K562 (cell line): ENCODE data around the gene ANKRD12. TPM values are rescaled to one million over a fixed set of nuclear protein-coding genes. Genes with fewer than 3 reads are reported as not detected.

Experiments used
- ATAC-seq: fragments of 200-7000 bp; cut with Tn5 transposase; 3 replicates; pipeline ENCODE4 v1.9.1; 2020; ENCODE audit warnings: moderate library complexity
- BruUV-seq: library from RNA; stranded (reverse); fragments of 400-500 nt; replicated peaks from 2 replicates; lab custom pipeline; 2021; lab: Mats Ljungman, UMichigan
- CTCF ChIA-PET: fragments of 300-600 bp; formaldehyde crosslinking; extraction: SDS; loops from one replicate; lab custom pipeline; 2021; ENCODE audit warnings: low intra/inter-chr PET ratio; lab: Yijun Ruan, JAX
- POLR2A ChIA-PET: fragments of 300-600, 350-650 bp; sonication (Branson Sonifier 250); formaldehyde crosslinking; extraction: SDS; loops from one replicate; lab custom pipeline; 2021; ENCODE audit warnings: antibody characterized with exemption, inconsistent platforms; lab: Yijun Ruan, JAX
- DNase-seq, 4 experiments: peaks; one replicate each; pipeline versions ENCODE4 v3.0.0 to v3.0.0-alpha.2; 2011 to 2018; ENCODE audit warnings: low spot score in 3 of 4, mixed read lengths in 3 of 4; ENCODE audit errors: extremely low read depth in 1 of 4
- FAIRE-seq: peaks from 2 replicates; lab custom pipeline; 2011; peaks lifted over from hg19 to GRCh38; lab: Jason Lieb, UNC
- H2AFZ ChIP-seq: 2 replicates; pipeline ENCODE4 v1.6.0; 2011; ENCODE audit warnings: low read depth, low read length, control low read depth, inconsistent platforms
- H3K27ac ChIP-seq: fragments of 200-600 bp; 3 replicates; pipeline ENCODE4 v1.8.0; 2011; ENCODE audit warnings: low read depth, mild to moderate bottlenecking, control low read depth, inconsistent platforms, low read length, moderate library complexity, mixed read lengths; ENCODE audit errors: extremely low read depth
- H3K27me3 ChIP-seq, 2 experiments: fragments of 300-600 bp in 1 of 2; 2 replicates in 1 of 2; 3 replicates in 1 of 2; pipeline versions ENCODE4 v1.6.0 to v1.8.0; 2011; ENCODE audit warnings: inconsistent platforms in 2 of 2, low read length in 2 of 2, mild to moderate bottlenecking in 1 of 2, mixed read lengths in 1 of 2, moderate library complexity in 1 of 2; ENCODE audit not compliant: control insufficient read depth in 2 of 2, insufficient read depth in 2 of 2
- H3K36me3 ChIP-seq: fragments of 300-600 bp; 3 replicates; pipeline ENCODE4 v1.8.0; 2011; ENCODE audit warnings: mild to moderate bottlenecking, low read length, inconsistent platforms; ENCODE audit not compliant: control insufficient read depth, insufficient read depth
- H3K4me1 ChIP-seq, 2 experiments: fragments of 200-600 bp in 1 of 2; replicated peaks in 1 of 2; 2 replicates in 1 of 2; 3 replicates in 1 of 2; pipeline versions ENCODE4 v1.5.1 to v1.8.0; 2011; ENCODE audit warnings: inconsistent platforms in 2 of 2, low read length in 2 of 2, mild to moderate bottlenecking in 1 of 2, mixed read lengths in 1 of 2, moderate library complexity in 1 of 2; ENCODE audit not compliant: control insufficient read depth in 2 of 2, insufficient read depth in 2 of 2
- H3K4me2 ChIP-seq: 2 replicates; pipeline ENCODE4 v1.6.1; 2011; ENCODE audit warnings: low read length, control low read depth, inconsistent platforms, mixed read lengths; ENCODE audit not compliant: insufficient read depth
- H3K4me3 ChIP-seq: fragments of 200-600 bp; sonication (generic), shearing (Covaris generic); 2 replicates; pipeline ENCODE4 v1.5.1; 2016; ENCODE audit warnings: control low read depth, inconsistent platforms
- H3K79me2 ChIP-seq: fragments of 200-600 bp; 3 replicates; pipeline ENCODE4 v1.8.0; 2011; ENCODE audit warnings: low read length, inconsistent platforms; ENCODE audit not compliant: control insufficient read depth, insufficient read depth
- H3K9ac ChIP-seq, 2 experiments: 2 replicates each; pipeline versions ENCODE4 v1.6.0 to v1.6.1; 2011; ENCODE audit warnings: low read depth in 2 of 2, low read length in 2 of 2, control low read depth in 1 of 2, inconsistent platforms in 1 of 2, mild to moderate bottlenecking in 1 of 2, mixed read lengths in 1 of 2; ENCODE audit not compliant: insufficient read depth in 1 of 2
- H3K9me1 ChIP-seq: one replicate; pipeline ENCODE4 v1.6.0; 2011; ENCODE audit warnings: inconsistent platforms, mild to moderate bottlenecking, low read length, moderate library complexity; ENCODE audit not compliant: control insufficient read depth, insufficient read depth
- H3K9me3 ChIP-seq: replicated peaks from 2 replicates; pipeline ENCODE4 v1.5.1; 2011; ENCODE audit warnings: low read depth, low read length, inconsistent platforms; ENCODE audit not compliant: control insufficient read depth, insufficient read depth
- H4K20me1 ChIP-seq: replicated peaks from 2 replicates; pipeline ENCODE4 v1.6.1; 2011; ENCODE audit warnings: low read length, inconsistent platforms, mixed read lengths; ENCODE audit not compliant: control insufficient read depth, insufficient read depth
- BMI1 ChIP-seq: fragments of 150-350 bp; IDR thresholded peaks from 2 replicates; pipeline ENCODE4 v1.6.1; 2014; ENCODE audit warnings: low read length
- JUN ChIP-seq, 2 experiments: sonication (generic) in 1 of 2; formaldehyde crosslinking in 1 of 2; IDR thresholded peaks; 2 replicates each; pipeline versions ENCODE4 v1.6.1 to v1.8.0; 2012 to 2022; ENCODE audit warnings: borderline replicate concordance in 2 of 2, mild to moderate bottlenecking in 2 of 2, improper control_type of control experiment in 1 of 2, low read depth in 1 of 2, low read length in 1 of 2, missing genetic modification reagents in 1 of 2
- NFRKB ChIP-seq: fragments of 450-650 bp; IDR thresholded peaks from 2 replicates; pipeline ENCODE4 v1.6.1; 2016; ENCODE audit warnings: low read depth
- PPARD ChIP-seq: fragments of 250-450 bp; sonication (Bioruptor Pico); IDR thresholded peaks from 2 replicates; pipeline ENCODE4 v1.8.0; 2022; ENCODE audit warnings: inconsistent platforms, mild to moderate bottlenecking, moderate library complexity
- SUPT5H ChIP-seq: fragments of 450-650 bp; IDR thresholded peaks from 2 replicates; pipeline ENCODE4 v1.6.1; 2016
- USF1 ChIP-seq: sonication (generic); formaldehyde crosslinking; IDR thresholded peaks from 2 replicates; pipeline ENCODE4 v1.9.0; 2022; ENCODE audit warnings: mild to moderate bottlenecking, missing genetic modification reagents
- ZNF830 ChIP-seq: fragments of 250-450 bp; sonication (Bioruptor Pico); IDR thresholded peaks from 2 replicates; pipeline ENCODE4 v1.5.0; 2021; ENCODE audit warnings: mild to moderate bottlenecking
- WGBS: fragments of 100-300 bp; shearing (Covaris generic); methylation state at CpG from one replicate; pipeline ENCODE4 v1.1.6; 2016; ENCODE audit warnings: low coverage, mixed read lengths; ENCODE audit not compliant: insufficient coverage; ENCODE audit errors: missing lambda C conversion rate; 5-methylcytosine and 5-hydroxymethylcytosine counted together
- in situ Hi-C: fragments of 300-500 bp; cut with MboI; formaldehyde crosslinking; loops from 4 replicates; pipeline ENCODE4 v1.15.0; 2018; ENCODE audit warnings: inconsistent platforms, mixed read lengths
- intact Hi-C: fragments of 100-400 bp; cut with micrococcal nuclease; formaldehyde crosslinking; loops from 2 replicates; pipeline ENCODE4 v1.14.2; 2022
- polyA plus RNA-seq, 8 experiments: library from polyadenylated mRNA; depleted of rRNA in 4 of 8; stranded (reverse) in 5 of 8; unstranded in 3 of 8; fragments of >200 nt; fragmentation: Nextera tagmentation in 2 of 8; fragmentation: Illumina TruSeq in 1 of 8; extraction: Ambion mirVana in 2 of 8; extraction: Trizol in 1 of 8; gene quantifications; 2 replicates each; pipeline versions ENCODE4 v1.2.1 to v1.2.3, GENCODE V29; 2011 to 2014; ENCODE audit warnings: inconsistent platforms in 1 of 8, missing spikeins in 1 of 8
- total RNA-seq, 7 experiments: library from RNA; depleted of rRNA in 6 of 7; stranded (reverse); fragments of >200 nt in 6 of 7; fragmentation: Illumina TruSeq in 2 of 7; extraction: Trizol in 2 of 7; gene quantifications; 2 replicates each; pipeline versions ENCODE4 v1.2.1 to v1.2.3, GENCODE V29; 2011 to 2021; ENCODE audit warnings: low replicate concordance in 1 of 7

ANKRD12 gene
- total and polyA plus RNA-seq, 9 of the 15 experiments (the other 6 are each of a cell fraction or from before 2014, with no cell fraction given), result 6.6 to 28.2 (median 16.0) TPM

- Histone ChIP-seq H3K27me3 (no peaks in the 10 kb centered on the region), H3K36me3 (no peaks in the 10 kb centered on the region)
- no peak for DNase-seq
- TF ChIP-seq ZNF830 (CRISPR knock-in tag), result no peak
- no peak for TF ChIP-seq NFRKB
- TF ChIP-seq BMI1, result no peak
- TF ChIP-seq SUPT5H, result no peak
- TF ChIP-seq USF1, result no peak
- no peak for TF ChIP-seq PPARD
- no peak for TF ChIP-seq JUN (IDR thresholded peaks at IDR 0.05; ENCODE audit: borderline replicate concordance, low read depth, low read length)
- no peak for TF ChIP-seq JUN (CRISPR knock-in tag; IDR thresholded peaks at IDR 0.05; ENCODE audit: borderline replicate concordance)
- TF ChIP-seq, all 486 proteins: peak for 0
- intact Hi-C loops, result no loop called here
- Histone ChIP-seq H2AFZ (no peak overlapping the region), H3K9ac (no peak overlapping the region), H4K20me1 (no peaks in the 10 kb centered on the region), H3K4me1 (peaks cover 3 to 9% of the 10 kb centered on the region in 2 experiments; a peak in 2 of 5 replicates), H3K9me3 (0 out of 2 replicates have a peak, but pooled peaks cover 7% of the 10 kb centered on the region), H3K9me1 (no peaks in the 10 kb centered on the region), H3K4me3 (no peak overlapping the region), H3K27ac (no peak overlapping the region), H3K4me2 (no peak overlapping the region), H3K79me2 (no peaks in the 10 kb centered on the region)
- 36% methylated on average over 1 of the region's 1 CpG for WGBS
- in situ Hi-C loops, result no loop called here
- no TSS peak for BruUV-seq
- CTCF ChIA-PET, result no interaction called here
- POLR2A ChIA-PET, result no interaction called here
- no peak for ATAC-seq
- no peak for FAIRE-seq
Observed at GRCh38 chr18:9329471-9329870, 192.9 kb downstream of the ANKRD12 start.
